Right ventricle myocardium superior (tissue), 1 donor: Measurements from ENCODE around the gene NR6A1. TPM values are rescaled to one million over a fixed set of nuclear protein-coding genes. Genes with fewer than 3 reads are reported as not detected.

ENCODE experiments used
- ATAC-seq: fragments of 200-7000 bp; cut with Tn5 transposase; one replicate; pipeline ENCODE4 v1.9.1; 2020; ENCODE audit warnings: mild to moderate bottlenecking; ENCODE audit not compliant: poor library complexity
- DNase-seq: peaks from one replicate; pipeline ENCODE4 v3.0.0-alpha.2; 2020
- intact Hi-C: fragments of 100-400 bp; cut with DNase I; formaldehyde crosslinking; loops from one replicate; pipeline ENCODE4 v1.11.2; 2022
- total RNA-seq: library from RNA; stranded (reverse); fragmentation: NEBNext Ultra II Directional; extraction: Animal tissue kit (Norgen Biotek cat#: 25700); gene quantifications from one replicate; pipeline ENCODE4 v1.2.1, GENCODE V29; 2021
- donor health status: DM: no; HTN: yes; CAD: no; lungs with severe emphysema.

NR6A1 gene
- total RNA-seq, 1 donor from 2014 or later = 1.4 TPM

- no peak for DNase-seq
- no peak for ATAC-seq
- intact Hi-C loops = no loop called here
Measured at GRCh38 chr9:124583134-124583533, 188.0 kb downstream of the NR6A1 start.

DNA sequence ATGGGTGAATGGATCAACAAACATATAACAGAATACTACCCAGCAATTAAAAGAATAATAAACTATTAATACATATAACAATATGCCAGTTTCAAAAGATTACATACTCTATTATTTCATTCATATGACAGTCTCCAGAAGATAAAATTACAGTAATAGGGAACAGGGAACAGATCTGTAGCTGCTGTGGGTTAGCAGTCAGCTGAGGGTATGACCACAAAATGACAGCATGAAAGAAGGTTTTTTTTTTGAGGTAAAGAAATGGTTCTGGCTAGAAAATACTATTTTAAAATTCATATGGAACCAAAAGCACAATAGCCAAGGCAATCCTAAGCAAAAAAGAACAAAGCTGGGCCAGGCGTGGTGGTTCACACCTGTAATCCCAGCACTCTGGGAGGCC lies 190.9 kb downstream of the NR6A1 start:
- ATAC-seq (no peak), DNase-seq (no peak)
- intact Hi-C loops = no loop called here

DNA sequence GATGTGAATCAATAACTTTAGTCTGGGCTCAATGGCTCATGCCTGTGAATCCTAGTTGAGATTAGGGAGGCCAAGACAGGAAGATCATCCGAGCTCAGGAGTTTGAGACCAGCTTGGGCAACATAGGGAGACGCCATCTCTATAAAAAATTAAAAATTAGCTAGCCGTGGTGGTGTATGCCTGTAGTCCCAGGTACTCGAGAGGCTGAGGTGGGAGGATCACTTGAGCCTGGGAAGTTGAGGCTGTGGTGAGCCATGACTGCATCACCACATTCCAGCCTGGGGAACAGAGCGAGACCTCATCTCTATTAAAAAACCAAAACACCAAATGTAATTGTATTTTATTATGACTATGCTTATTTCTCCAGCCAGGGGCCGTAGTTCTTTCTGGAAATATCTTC lies 194.4 kb downstream of the NR6A1 start:
- DNase-seq (no peak), ATAC-seq (no peak)
- intact Hi-C loops = no loop called here

DNA sequence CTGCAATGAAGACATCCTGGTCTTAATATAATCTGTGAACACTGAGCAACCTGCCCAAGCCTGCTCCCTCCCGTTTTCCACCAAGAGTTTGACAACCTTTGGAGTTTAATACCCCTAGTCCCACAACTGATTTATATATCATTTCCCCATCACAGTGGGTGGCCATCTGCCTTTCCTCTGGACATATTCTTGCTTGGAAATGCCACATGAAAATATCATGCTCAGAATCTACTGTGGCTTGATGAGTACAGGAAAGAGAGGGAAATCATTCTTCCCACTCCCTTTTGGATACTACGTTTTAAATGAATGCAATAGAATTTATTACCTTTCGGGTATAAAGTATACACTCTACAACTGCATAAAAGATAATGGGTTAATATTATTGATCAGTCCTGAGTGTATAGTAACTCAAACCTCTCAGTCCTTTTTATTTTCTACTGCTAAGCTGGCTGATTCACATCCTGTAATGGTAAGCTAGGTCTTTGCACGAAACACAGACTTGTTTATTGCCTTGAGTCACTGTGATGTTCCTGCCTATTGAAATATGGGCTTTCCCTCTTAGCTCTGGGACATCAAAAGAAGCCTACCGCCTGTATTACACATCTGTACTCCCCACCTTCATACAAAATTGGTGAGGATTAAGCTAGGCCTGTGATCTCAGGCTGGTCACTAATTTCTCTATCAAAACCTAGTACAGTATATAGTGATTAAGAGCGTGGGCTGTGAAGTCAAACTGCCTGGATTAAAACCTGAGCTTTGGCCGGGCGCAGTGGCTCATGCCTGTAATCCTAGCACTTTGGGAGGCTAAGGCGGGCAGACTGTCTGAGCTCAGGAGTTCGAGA lies 196.4 kb downstream of the NR6A1 start:
- no peak for DNase-seq
- intact Hi-C loops = no loop called here
- ATAC-seq = no peak

- DNase-seq = no peak
- no peak for ATAC-seq
- intact Hi-C loops = no loop called here
Measured at GRCh38 chr9:124570942-124571666, 200.0 kb downstream of the NR6A1 start.

- ATAC-seq = no peak
- no peak for DNase-seq
- intact Hi-C loops = no loop called here
Measured at GRCh38 chr9:124569942-124570341, 201.2 kb downstream of the NR6A1 start.

- ATAC-seq (no peak), DNase-seq (no peak)
- intact Hi-C loops = no loop called here
Measured at GRCh38 chr9:124567362-124567761, 203.7 kb downstream of the NR6A1 start.

DNA sequence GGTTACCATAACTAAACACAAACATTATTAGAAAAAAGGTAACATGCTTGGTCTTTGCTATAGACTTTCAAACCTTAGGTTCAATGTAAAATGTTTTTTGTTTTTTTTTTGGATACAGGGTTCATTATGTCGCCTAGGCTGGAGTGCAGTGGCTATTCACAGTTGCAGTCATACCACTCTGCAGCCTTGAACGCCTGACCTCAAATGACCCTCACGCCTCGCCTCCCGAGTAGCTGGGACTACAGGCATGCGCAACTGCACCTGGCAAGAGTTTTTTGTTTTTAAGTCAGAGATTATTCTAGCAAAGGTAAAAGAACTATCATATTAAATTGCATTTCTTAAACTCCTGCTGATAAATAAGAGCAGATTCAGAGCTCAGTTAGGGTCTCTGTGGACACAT lies 208.8 kb downstream of the NR6A1 start:
- intact Hi-C loops = no loop called here
- ATAC-seq = peak; percentile 89
- peak; percentile 55 for DNase-seq

DNA sequence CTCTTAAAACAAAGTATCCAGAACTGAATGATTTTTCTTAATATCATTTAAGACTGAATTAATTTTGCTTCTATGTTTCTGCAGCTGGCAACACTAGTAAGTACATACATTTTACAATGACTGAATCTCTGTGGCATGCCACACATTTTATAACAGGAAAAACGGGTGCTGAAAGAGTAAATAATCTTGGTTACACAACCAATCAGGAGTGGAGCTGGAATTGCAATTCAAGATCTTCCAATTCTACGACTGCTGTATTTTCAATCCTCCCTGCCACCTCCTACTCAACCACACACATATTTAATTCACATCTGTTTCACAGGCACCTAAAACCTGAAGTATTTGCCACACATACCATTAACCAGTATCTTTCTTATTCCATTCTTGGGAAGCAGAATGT lies 211.2 kb downstream of the NR6A1 start:
- intact Hi-C loops = no loop called here
- DNase-seq (no peak), ATAC-seq (no peak)

DNA sequence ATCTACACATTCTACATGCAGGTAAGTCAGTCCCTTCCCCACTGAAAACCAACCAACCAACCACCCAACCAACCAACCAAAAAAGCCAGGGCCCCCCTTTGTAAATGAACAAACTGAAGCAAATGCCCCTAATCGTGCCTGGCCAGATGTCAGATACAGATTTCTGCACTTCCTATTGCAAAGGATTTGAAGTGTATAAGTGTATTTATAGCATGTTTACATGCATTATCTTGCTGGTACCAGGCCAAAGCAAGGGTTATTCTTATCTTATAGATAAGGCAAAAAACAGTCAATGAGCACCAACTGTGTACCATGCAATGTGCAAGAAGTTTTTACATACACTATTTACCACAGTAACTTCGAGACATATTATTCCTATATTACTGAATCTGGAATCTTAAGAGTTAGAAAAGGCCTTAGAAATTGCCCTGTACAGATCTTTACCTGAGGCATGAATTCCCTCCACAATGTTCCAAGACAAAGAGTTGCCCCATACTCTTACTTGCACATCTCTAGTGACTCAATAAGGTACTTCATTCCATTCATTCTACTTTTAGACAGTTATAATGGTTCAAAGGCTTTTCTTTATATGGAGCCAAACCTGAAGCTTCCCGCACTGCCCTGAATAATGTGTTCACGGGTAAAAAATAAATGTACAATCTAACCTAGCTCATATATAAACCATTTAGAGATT lies 212.2 kb downstream of the NR6A1 start:
- intact Hi-C loops = no loop called here
- DNase-seq (no peak), ATAC-seq (no peak)

- intact Hi-C loops = no loop called here
- no peak for DNase-seq
- no peak for ATAC-seq
Measured at GRCh38 chr9:124557895-124558294, 213.2 kb downstream of the NR6A1 start.

GRCh38 chr9:124555043-124555442 lies 216.1 kb downstream of the NR6A1 start:
- DNase-seq = no peak
- intact Hi-C loops = no loop called here
- ATAC-seq = no peak

- intact Hi-C loops = loop anchor here (5.0 kb wide), 1 partner anchor 159 kb away; no protein-coding TSS in a partner anchor
- peak; percentile 62 for ATAC-seq
- no peak for DNase-seq
Measured at GRCh38 chr9:124553738-124554137, 217.4 kb downstream of the NR6A1 start.

DNA sequence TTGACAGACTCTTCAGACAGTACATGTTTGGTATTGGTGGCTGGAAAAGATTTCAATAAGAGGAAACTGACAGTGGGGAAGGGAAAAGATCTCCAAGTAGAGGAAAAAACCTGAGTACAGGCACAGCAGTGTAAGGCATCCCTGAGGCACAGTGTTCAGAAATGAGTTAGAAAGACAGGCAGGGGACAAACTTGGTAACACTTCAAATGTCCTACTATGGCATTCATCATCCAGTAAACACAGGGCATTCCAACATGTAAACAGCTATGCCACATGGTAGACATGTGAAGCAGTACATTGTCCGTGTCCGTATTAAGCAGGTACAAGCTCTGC lies 218.9 kb downstream of the NR6A1 start:
- DNase-seq (no peak), ATAC-seq (no peak)
- intact Hi-C loops = loop anchor here (5.0 kb wide), 1 partner anchor 160 kb away; no protein-coding TSS in a partner anchor

DNA sequence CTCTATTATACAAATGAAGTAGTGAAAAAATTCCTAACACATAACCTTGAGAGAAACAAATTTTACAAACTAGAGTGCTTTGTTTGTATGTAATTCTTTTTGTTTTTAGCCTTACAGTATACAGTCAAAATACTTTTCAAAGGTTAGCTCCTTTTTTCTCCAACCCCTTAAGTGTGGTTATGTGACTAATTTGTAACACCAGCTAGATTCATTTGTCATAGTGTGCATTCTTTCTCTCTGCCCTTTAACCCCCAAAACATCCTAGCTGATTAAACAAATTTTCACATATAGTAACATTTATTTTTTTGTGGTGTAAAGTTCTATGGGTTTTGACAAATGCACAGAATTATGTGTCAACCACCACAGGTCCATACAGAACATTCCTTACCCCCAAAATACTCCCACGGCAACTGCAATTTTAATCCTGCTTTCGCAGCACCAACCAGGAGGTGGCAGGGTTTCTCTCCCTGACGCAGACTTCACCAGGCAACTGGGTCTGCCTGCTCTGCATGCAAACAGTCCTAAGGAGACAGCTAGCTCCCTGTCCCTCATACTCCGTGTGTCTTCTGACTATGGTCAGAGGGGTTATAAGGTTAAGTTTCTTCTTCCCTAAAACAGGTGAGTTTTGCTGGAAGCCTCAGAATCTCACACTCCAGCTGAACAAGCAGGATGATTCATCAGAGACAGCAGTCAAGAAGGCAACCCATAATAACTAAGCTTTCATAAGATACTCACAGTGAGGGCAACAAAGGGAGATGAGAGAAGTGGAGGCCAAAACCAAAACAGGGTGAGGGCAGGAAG lies 219.4 kb downstream of the NR6A1 start:
- DNase-seq (peak; percentile 46), ATAC-seq (peak; percentile 81)
- intact Hi-C loops = loop anchor here (5.0 kb wide), 1 partner anchor 161 kb away; no protein-coding TSS in a partner anchor

DNA sequence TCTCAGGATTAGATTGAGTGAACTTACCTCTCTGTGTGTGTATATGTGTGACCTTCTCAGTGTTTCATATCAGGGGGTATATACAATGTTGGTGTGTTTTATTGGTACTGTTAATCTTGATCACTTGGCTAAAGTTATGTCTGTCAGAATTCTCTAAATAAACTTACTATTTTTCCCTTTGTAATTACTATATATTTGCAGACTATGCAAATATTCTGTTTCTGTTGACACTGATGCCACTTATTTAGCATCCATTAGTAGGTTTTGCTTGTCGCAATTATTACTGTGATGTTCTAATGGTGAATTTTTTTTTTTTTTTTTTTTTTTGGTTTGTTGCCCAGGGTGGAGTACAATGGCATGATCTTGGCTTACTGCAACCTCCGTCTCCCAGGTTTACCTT lies 221.0 kb downstream of the NR6A1 start:
- intact Hi-C loops = loop anchor here (5.0 kb wide), 1 partner anchor 162 kb away; no protein-coding TSS in a partner anchor
- ATAC-seq (no peak), DNase-seq (no peak)

GRCh38 chr9:124549016-124549415 lies 222.1 kb downstream of the NR6A1 start:
- ATAC-seq (no peak), DNase-seq (no peak)
- intact Hi-C loops = no loop called here

DNA sequence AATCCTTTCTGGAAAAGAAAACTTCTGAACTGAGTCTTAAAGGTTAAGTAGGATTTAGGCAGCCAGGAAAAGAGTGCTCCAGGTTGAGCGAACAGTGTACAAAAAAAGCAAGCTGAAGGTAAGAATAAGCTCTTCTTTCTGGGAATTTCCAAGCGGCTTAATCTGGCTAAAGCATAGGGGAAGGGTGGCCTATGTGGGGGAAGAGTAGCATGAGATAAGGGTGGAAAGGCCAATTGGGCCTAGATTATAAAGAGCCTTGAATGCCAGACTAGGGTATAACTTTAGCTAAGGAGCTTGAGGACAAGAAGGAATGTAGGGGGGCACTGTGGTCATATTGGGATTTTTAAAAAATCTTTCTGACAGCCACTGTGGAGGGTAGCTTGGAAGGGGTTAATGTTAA lies 226.6 kb downstream of the NR6A1 start:
- intact Hi-C loops = no loop called here
- no peak for ATAC-seq
- no peak for DNase-seq

DNA sequence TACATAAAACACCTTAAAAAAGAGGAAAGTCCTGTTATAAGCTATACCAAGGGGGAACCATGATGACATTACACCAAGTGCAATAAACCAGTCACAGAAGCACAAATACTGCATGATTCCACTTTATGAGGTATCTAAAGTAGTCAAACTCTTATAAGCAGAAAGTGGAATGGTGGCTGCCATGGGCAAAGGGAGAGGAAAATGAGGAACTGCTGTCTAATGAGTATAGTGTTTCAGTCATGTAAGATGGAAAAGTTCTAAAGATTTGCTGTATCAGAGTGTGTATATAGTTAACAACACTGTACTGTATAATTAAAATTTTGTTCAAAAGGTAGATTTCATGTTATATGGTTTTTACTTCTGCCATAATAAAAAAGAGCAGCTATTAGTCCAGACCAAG lies 229.3 kb downstream of the NR6A1 start:
- no peak for DNase-seq
- intact Hi-C loops = no loop called here
- ATAC-seq = no peak
